KMS-11 (cell line): ENCODE data around the gene RALGPS1.

Experiments used
- H2AFZ ChIP-seq: fragments of 200-600 bp; sonication (generic); 2 replicates; pipeline ENCODE4 v1.6.1; 2016; ENCODE audit warnings: antibody characterized with exemption, mixed run types, low read depth
- H3K27ac ChIP-seq: fragments of 200-600 bp; sonication (generic); 2 replicates; pipeline ENCODE4 v1.6.1; 2016; ENCODE audit warnings: mild to moderate bottlenecking, mixed run types
- H3K27me3 ChIP-seq: fragments of 200-600 bp; sonication (generic); 2 replicates; pipeline ENCODE4 v1.6.1; 2017; ENCODE audit warnings: mild to moderate bottlenecking, low read depth, mixed run types, moderate library complexity; ENCODE audit not compliant: insufficient read depth
- H3K36me3 ChIP-seq: fragments of 200-600 bp; sonication (generic); 2 replicates; pipeline ENCODE4 v1.6.1; 2017; ENCODE audit warnings: mild to moderate bottlenecking, mixed run types; ENCODE audit not compliant: insufficient read depth
- H3K4me1 ChIP-seq: fragments of 200-600 bp; sonication (generic); 2 replicates; pipeline ENCODE4 v1.6.1; 2016; ENCODE audit warnings: mild to moderate bottlenecking, low read depth, mixed run types; ENCODE audit not compliant: poor library complexity, severe bottlenecking
- H3K4me2 ChIP-seq: fragments of 200-600 bp; sonication (generic); 2 replicates; pipeline ENCODE4 v1.7.0; 2016; ENCODE audit warnings: mild to moderate bottlenecking, mixed run types
- H3K4me3 ChIP-seq: fragments of 200-600 bp; sonication (generic); IDR thresholded peaks from 2 replicates; pipeline ENCODE4 v1.6.1; 2017; ENCODE audit warnings: low read depth, low read length, mixed read lengths; ENCODE audit not compliant: insufficient read depth
- H3K79me2 ChIP-seq: fragments of 200-600 bp; sonication (generic); 2 replicates; pipeline ENCODE4 v1.6.1; 2016; ENCODE audit warnings: low read depth, mixed run types; ENCODE audit not compliant: insufficient read depth
- H3K9ac ChIP-seq: fragments of 200-600 bp; sonication (generic); 2 replicates; pipeline ENCODE4 v1.6.1; 2016; ENCODE audit warnings: mild to moderate bottlenecking, mixed run types
- H4K20me1 ChIP-seq: fragments of 200-600 bp; sonication (generic); 2 replicates; pipeline ENCODE4 v1.6.1; 2016; ENCODE audit warnings: mild to moderate bottlenecking, mixed run types; ENCODE audit not compliant: insufficient read depth
- CTCF ChIP-seq: fragments of 200-600 bp; sonication (generic); conservative IDR thresholded peaks from 2 replicates; pipeline ENCODE4 v1.6.1; 2017; ENCODE audit warnings: low read depth, mild to moderate bottlenecking, antibody characterized with exemption, low read length, moderate library complexity, mixed read lengths

RALGPS1 gene

DNA sequence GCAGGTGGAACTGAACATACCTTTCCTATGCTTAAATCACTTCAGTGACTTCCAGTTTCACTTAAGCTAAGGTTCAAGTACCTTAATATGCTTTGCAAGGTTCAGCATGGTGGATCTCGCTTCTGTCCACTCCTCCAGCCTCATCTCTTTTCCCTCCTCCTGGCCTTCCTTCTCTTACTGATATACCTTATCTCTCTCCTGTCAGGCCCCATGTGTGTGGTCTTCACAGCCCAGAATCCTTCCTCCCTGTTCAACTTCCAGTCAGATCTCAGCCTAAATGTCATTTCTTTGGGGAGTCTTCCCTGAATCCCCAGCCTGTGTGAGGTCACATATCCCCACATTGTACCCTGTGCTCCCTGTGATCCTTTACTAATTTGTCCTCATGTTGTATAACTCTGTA lies 120.1 kb downstream of the RALGPS1 start:
- Histone ChIP-seq H3K27me3 (no peaks in the 10 kb centered on the region), H3K9ac (no peak overlapping the region), H3K4me1 (peaks cover 5% of the 10 kb centered on the region), H3K4me2 (no peak overlapping the region), H3K4me3 (no peak overlapping the region), H2AFZ (no peak overlapping the region), H4K20me1 (no peaks in the 10 kb centered on the region), H3K27ac (no peak overlapping the region), H3K36me3 (no peaks in the 10 kb centered on the region), H3K79me2 (no peaks in the 10 kb centered on the region)
- TF ChIP-seq CTCF, result no peak

DNA sequence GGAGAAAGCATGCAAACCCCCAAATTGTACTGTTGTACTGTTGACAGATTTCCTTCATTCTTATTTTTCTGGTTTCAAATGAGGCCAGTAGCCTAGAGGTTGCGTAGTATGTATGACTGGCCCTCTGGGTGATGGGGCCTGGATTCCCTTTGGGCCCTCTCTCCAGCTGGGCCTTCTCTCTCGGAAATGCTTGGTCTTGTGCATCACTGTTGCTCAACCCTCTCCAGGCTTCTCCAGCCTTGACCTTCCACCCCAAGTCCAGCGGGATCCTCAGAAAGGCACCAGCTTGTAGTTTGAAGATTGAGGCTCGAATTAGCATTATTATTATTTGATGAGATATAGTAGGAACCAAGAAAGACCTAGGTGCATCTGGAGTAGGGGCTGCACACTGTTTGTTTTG lies 120.8 kb downstream of the RALGPS1 start:
- no peak for TF ChIP-seq CTCF
- no peaks in the 10 kb centered on the region for H3K79me2 ChIP-seq
- H4K20me1 ChIP-seq, result no peaks in the 10 kb centered on the region
- H3K4me3 ChIP-seq, result no peak overlapping the region
- H3K9ac ChIP-seq, result no peak overlapping the region
- no peaks in the 10 kb centered on the region for H3K27me3 ChIP-seq
- H3K27ac ChIP-seq, result no peak overlapping the region
- no peak overlapping the region for H3K4me2 ChIP-seq
- no peaks in the 10 kb centered on the region for H3K36me3 ChIP-seq
- H3K4me1 ChIP-seq, result peaks cover 6% of the 10 kb centered on the region
- no peak overlapping the region for H2AFZ ChIP-seq

GRCh38 chr9:127035948-127036347 lies 121.4 kb downstream of the RALGPS1 start:
- H4K20me1 ChIP-seq, result no peaks in the 10 kb centered on the region
- H3K27me3 ChIP-seq, result no peaks in the 10 kb centered on the region
- no peak for TF ChIP-seq CTCF
- peaks cover 6% of the 10 kb centered on the region for H3K4me1 ChIP-seq
- no peaks in the 10 kb centered on the region for H3K79me2 ChIP-seq
- H3K4me3 ChIP-seq, result no peak overlapping the region
- H3K9ac ChIP-seq, result no peak overlapping the region
- H2AFZ ChIP-seq, result no peak overlapping the region
- no peak overlapping the region for H3K27ac ChIP-seq
- no peaks in the 10 kb centered on the region for H3K36me3 ChIP-seq
- H3K4me2 ChIP-seq, result no peak overlapping the region

GRCh38 chr9:127036437-127036836 lies 121.9 kb downstream of the RALGPS1 start:
- no peaks in the 10 kb centered on the region for H3K79me2 ChIP-seq
- H4K20me1 ChIP-seq, result no peaks in the 10 kb centered on the region
- no peak overlapping the region for H3K27ac ChIP-seq
- no peak for TF ChIP-seq CTCF
- H3K4me2 ChIP-seq, result no peak overlapping the region
- no peak overlapping the region for H3K9ac ChIP-seq
- H3K36me3 ChIP-seq, result no peaks in the 10 kb centered on the region
- peaks cover 6% of the 10 kb centered on the region for H3K4me1 ChIP-seq
- no peaks in the 10 kb centered on the region for H3K27me3 ChIP-seq
- no peak overlapping the region for H2AFZ ChIP-seq
- no peak overlapping the region for H3K4me3 ChIP-seq
